Liver (tissue), 9 donors: Measurements from ENCODE around the gene RAC2. TPM values are rescaled to one million over a fixed set of nuclear protein-coding genes. Genes with fewer than 3 reads are reported as not detected.
A peak's percentile ranks its signal among the peaks of the same experiment; 100 is the strongest.

Experiments used
- DNase-seq: peaks from one replicate; pipeline ENCODE4 v3.0.0-alpha.2; 2017; ENCODE audit warnings: low spot score
- H3K27ac ChIP-seq, 2 donors: one replicate each; pipeline ENCODE4 v1.7.0; 2013; ENCODE audit warnings: inconsistent platforms in 2 of 2, low read length in 2 of 2, control low read depth in 1 of 2, low read depth in 1 of 2, mild to moderate bottlenecking in 1 of 2
- H3K27me3 ChIP-seq, 4 donors: one replicate each; pipeline versions ENCODE4 v1.6.1 to v1.7.0; 2013; ENCODE audit warnings: low read length in 3 of 4, inconsistent platforms in 1 of 4, mild to moderate bottlenecking in 1 of 4, moderate library complexity in 1 of 4; ENCODE audit not compliant: control insufficient read depth in 4 of 4, insufficient read depth in 4 of 4
- H3K36me3 ChIP-seq, 4 donors: one replicate each; pipeline versions ENCODE4 v1.6.1 to v1.7.0; 2013; ENCODE audit warnings: low read length in 3 of 4, mild to moderate bottlenecking in 3 of 4, low read depth in 1 of 4, moderate library complexity in 1 of 4; ENCODE audit not compliant: control insufficient read depth in 4 of 4, insufficient read depth in 3 of 4
- H3K4me1 ChIP-seq, 4 donors: one replicate each; pipeline versions ENCODE4 v1.6.1 to v1.7.0; 2013; ENCODE audit warnings: low read length in 3 of 4, mild to moderate bottlenecking in 3 of 4, moderate library complexity in 1 of 4; ENCODE audit not compliant: control insufficient read depth in 4 of 4, insufficient read depth in 4 of 4
- H3K4me3 ChIP-seq, 3 donors: one replicate each; pipeline versions ENCODE4 v1.6.1 to v1.7.0; 2013; ENCODE audit warnings: low read length in 3 of 3, control low read depth in 1 of 3, low read depth in 1 of 3, mild to moderate bottlenecking in 1 of 3
- H3K9ac ChIP-seq, 2 donors: one replicate each; pipeline ENCODE4 v1.7.0; 2013; ENCODE audit warnings: low read length in 2 of 2, mild to moderate bottlenecking in 2 of 2, moderate library complexity in 2 of 2, control low read depth in 1 of 2, low read depth in 1 of 2
- H3K9me3 ChIP-seq, 4 donors: one replicate each; pipeline versions ENCODE4 v1.6.1 to v1.7.0; 2013; ENCODE audit warnings: low read length in 3 of 4; ENCODE audit not compliant: control insufficient read depth in 4 of 4
- EGR1 ChIP-seq, 2 donors: IDR thresholded peaks; 2 replicates each; pipeline ENCODE4 v1.6.1; 2016 to 2018; ENCODE audit warnings: antibody characterized with exemption in 2 of 2, low read depth in 2 of 2
- FOXA1 ChIP-seq: IDR thresholded peaks from 2 replicates; pipeline ENCODE4 v1.6.1; 2016; ENCODE audit warnings: antibody characterized with exemption
- FOXA2 ChIP-seq: IDR thresholded peaks from 2 replicates; pipeline ENCODE4 v1.6.1; 2016; ENCODE audit warnings: antibody characterized with exemption
- GABPA ChIP-seq, 2 donors: IDR thresholded peaks in 1 of 2; conservative IDR thresholded peaks in 1 of 2; 2 replicates each; pipeline ENCODE4 v1.6.1; 2016; ENCODE audit warnings: antibody characterized with exemption in 2 of 2, mild to moderate bottlenecking in 1 of 2, moderate library complexity in 1 of 2
- HNF4A ChIP-seq, 2 donors: conservative IDR thresholded peaks; 2 replicates each; pipeline ENCODE4 v1.6.1; 2016; ENCODE audit warnings: antibody characterized with exemption in 2 of 2, mild to moderate bottlenecking in 2 of 2
- JUND ChIP-seq, 2 donors: IDR thresholded peaks; 2 replicates each; pipeline ENCODE4 v1.6.1; 2016; ENCODE audit warnings: antibody characterized with exemption in 2 of 2
- NR2F2 ChIP-seq: IDR thresholded peaks from 2 replicates; pipeline ENCODE4 v1.6.1; 2016; ENCODE audit warnings: antibody characterized with exemption
- RAD21 ChIP-seq, 2 donors: IDR thresholded peaks; 2 replicates each; pipeline ENCODE4 v1.6.1; 2016; ENCODE audit warnings: antibody characterized with exemption in 2 of 2, mild to moderate bottlenecking in 2 of 2
- RXRA ChIP-seq, 2 donors: IDR thresholded peaks; 2 replicates each; pipeline ENCODE4 v1.6.1; 2017 to 2018; ENCODE audit warnings: antibody characterized with exemption in 2 of 2, mild to moderate bottlenecking in 1 of 2
- SP1 ChIP-seq: IDR thresholded peaks from 2 replicates; pipeline ENCODE4 v1.6.1; 2018; ENCODE audit warnings: antibody characterized with exemption, mild to moderate bottlenecking
- TAF1 ChIP-seq: conservative IDR thresholded peaks from 2 replicates; pipeline ENCODE4 v1.6.1; 2016; ENCODE audit warnings: antibody characterized with exemption, mild to moderate bottlenecking
- YY1 ChIP-seq: IDR thresholded peaks from 2 replicates; pipeline ENCODE4 v1.6.1; 2016; ENCODE audit warnings: antibody characterized with exemption, mild to moderate bottlenecking
- WGBS: extraction: QIAGEN DNeasy Blood & Tissue Kit; methylation state at CpG from one replicate; pipeline ENCODE4 v1.1.7; 2013; 5-methylcytosine and 5-hydroxymethylcytosine counted together
- polyA plus RNA-seq, 2 donors: library from polyadenylated mRNA; stranded (reverse) in 1 of 2; unstranded in 1 of 2; fragments of 200-250 nt in 1 of 2; fragments of >200 nt in 1 of 2; fragmentation: Nextera tagmentation in 1 of 2; extraction: Ambion mirVana in 1 of 2; gene quantifications; one replicate each; pipeline versions ENCODE4 v1.2.1 to v1.2.3, GENCODE V29; 2013 to 2015
- total RNA-seq, 2 donors: library from RNA; depleted of rRNA; stranded (reverse); fragments of >200 nt; gene quantifications; one replicate each; pipeline ENCODE4 v1.2.3, GENCODE V29; 2014
- TF ChIP-seq, protein P1 (sequence below): fragments of 150-350 bp; IDR thresholded peaks from 2 replicates; pipeline ENCODE4 v1.5.1; 2017; ENCODE audit warnings: improper control_type of control experiment, low read depth, low read length; ENCODE audit not compliant: missing input control
- TF ChIP-seq, protein P2 (sequence below): IDR thresholded peaks from 2 replicates; pipeline ENCODE4 v1.6.1; 2016; ENCODE audit warnings: antibody characterized with exemption
- TF ChIP-seq, protein P3 (sequence below): IDR thresholded peaks from 2 replicates; pipeline ENCODE4 v1.6.1; 2016; ENCODE audit warnings: antibody characterized with exemption, mild to moderate bottlenecking
- TF ChIP-seq, protein P4 (sequence below): IDR thresholded peaks from 2 replicates; pipeline ENCODE4 v1.6.1; 2016; ENCODE audit warnings: antibody characterized with exemption
- donor health status: healthy.
- donor health status: healthy.
- donor health status: healthy.
- donor health status: healthy.
- donor health status: healthy.

The RAC2 gene
- total and polyA plus RNA-seq, 4 donors: 4.0 to 15.0 (median 7.4) TPM

DNA sequence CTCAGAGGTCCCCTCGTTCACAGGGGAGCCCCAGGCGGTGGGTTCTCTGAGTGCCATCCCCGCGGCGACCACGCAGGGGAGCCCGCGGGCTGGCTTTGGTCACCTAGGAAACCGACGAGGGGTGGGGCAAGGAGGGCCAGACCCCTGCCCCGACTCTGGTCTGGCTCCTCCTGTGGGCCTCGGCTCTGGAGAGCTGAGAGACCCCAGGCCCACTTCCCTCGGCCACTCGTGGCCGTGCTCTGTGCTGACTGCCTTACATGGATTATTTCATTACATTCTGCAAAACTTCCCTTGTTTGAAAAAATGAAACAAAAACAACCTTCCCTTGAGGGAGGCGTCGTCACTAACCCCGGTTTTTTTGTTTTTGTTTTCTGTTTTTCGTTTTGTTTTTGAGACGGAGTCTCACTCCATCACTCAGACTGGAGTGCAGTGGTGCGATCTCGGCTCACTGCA is 23.1 kb upstream of the RAC2 start:
- Histone ChIP-seq H3K9ac (peak overlapping the region in 1 of 2 donors; percentile 20), H3K36me3 (no peaks in the 10 kb centered on the region), H3K4me3 (peak overlapping the region in 2 of 3 donors; percentile 27 to 52), H3K27ac (no peak overlapping the region), H3K9me3 (peaks cover 8 to 14% (median 9%) of the 10 kb centered on the region in 4 donors), H3K27me3 (peaks cover 0 to 6% (median 0%) of the 10 kb centered on the region in 4 donors), H3K4me1 (peaks cover 0 to 4% (median 0%) of the 10 kb centered on the region in 4 donors)
- TF ChIP-seq RAD21 (IDR thresholded peaks at IDR 0.05) (peak; percentile 71 to 75), JUND (IDR thresholded peaks at IDR 0.05) (no peak), NR2F2 (no peak)
- TF ChIP-seq, protein P1, sequence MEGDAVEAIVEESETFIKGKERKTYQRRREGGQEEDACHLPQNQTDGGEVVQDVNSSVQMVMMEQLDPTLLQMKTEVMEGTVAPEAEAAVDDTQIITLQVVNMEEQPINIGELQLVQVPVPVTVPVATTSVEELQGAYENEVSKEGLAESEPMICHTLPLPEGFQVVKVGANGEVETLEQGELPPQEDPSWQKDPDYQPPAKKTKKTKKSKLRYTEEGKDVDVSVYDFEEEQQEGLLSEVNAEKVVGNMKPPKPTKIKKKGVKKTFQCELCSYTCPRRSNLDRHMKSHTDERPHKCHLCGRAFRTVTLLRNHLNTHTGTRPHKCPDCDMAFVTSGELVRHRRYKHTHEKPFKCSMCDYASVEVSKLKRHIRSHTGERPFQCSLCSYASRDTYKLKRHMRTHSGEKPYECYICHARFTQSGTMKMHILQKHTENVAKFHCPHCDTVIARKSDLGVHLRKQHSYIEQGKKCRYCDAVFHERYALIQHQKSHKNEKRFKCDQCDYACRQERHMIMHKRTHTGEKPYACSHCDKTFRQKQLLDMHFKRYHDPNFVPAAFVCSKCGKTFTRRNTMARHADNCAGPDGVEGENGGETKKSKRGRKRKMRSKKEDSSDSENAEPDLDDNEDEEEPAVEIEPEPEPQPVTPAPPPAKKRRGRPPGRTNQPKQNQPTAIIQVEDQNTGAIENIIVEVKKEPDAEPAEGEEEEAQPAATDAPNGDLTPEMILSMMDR: peak; percentile 65
- DNase-seq: peak; percentile 60
- 11% methylated on average over 22 of the region's 22 CpGs for WGBS

DNA sequence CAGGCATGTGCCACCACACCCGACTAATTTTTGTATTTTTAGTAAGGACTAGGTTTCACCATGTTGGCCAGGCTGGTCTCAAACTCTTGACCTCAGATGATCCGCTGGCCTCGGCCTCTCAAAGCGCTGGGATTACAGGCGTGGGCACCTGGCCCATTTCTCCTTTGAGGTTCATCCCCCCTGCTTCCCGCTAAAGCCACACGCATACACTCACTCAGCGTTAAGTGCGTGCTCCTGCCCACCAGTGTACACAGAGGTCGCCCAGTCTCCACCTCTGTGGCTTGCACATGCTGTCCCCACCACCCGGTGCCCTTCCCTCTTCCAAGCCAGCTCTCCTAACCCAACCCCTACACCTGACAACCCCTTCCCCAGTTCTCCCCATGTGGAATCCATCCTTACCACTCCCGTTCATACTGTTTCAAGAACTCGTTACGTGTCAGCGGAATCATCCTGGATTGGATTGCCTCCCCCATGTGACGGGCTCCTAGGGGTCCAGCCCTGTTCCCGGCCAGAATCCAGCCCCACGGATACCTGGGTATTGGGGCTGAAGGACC is 22.6 kb upstream of the RAC2 start:
- Histone ChIP-seq H3K4me3 (peak overlapping the region in 1 of 3 donors; percentile 52), H3K27ac (no peak overlapping the region), H3K27me3 (peaks cover 0 to 6% (median 0%) of the 10 kb centered on the region in 4 donors), H3K9me3 (peaks cover 8 to 14% (median 9%) of the 10 kb centered on the region in 4 donors), H3K4me1 (peaks cover 0 to 4% (median 0%) of the 10 kb centered on the region in 4 donors), H3K36me3 (no peaks in the 10 kb centered on the region), H3K9ac (no peak overlapping the region)
- TF ChIP-seq FOXA2 (no peak), SP1 (no peak), HNF4A (conservative IDR thresholded peaks at IDR 0.05) (no peak), GABPA (IDR thresholded peaks at IDR 0.05 in 1 of 2, conservative IDR thresholded peaks at IDR 0.05 in 1 of 2) (no peak), RXRA (IDR thresholded peaks at IDR 0.05) (no peak), YY1 (no peak), EGR1 (IDR thresholded peaks at IDR 0.05; ENCODE audit: low read depth in 2 of 2) (no peak), FOXA1 (no peak), TAF1 (no peak), RAD21 (IDR thresholded peaks at IDR 0.05) (no peak), NR2F2 (no peak)
- TF ChIP-seq, protein P2, sequence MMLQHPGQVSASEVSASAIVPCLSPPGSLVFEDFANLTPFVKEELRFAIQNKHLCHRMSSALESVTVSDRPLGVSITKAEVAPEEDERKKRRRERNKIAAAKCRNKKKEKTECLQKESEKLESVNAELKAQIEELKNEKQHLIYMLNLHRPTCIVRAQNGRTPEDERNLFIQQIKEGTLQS: no peak
- TF ChIP-seq, protein P3, sequence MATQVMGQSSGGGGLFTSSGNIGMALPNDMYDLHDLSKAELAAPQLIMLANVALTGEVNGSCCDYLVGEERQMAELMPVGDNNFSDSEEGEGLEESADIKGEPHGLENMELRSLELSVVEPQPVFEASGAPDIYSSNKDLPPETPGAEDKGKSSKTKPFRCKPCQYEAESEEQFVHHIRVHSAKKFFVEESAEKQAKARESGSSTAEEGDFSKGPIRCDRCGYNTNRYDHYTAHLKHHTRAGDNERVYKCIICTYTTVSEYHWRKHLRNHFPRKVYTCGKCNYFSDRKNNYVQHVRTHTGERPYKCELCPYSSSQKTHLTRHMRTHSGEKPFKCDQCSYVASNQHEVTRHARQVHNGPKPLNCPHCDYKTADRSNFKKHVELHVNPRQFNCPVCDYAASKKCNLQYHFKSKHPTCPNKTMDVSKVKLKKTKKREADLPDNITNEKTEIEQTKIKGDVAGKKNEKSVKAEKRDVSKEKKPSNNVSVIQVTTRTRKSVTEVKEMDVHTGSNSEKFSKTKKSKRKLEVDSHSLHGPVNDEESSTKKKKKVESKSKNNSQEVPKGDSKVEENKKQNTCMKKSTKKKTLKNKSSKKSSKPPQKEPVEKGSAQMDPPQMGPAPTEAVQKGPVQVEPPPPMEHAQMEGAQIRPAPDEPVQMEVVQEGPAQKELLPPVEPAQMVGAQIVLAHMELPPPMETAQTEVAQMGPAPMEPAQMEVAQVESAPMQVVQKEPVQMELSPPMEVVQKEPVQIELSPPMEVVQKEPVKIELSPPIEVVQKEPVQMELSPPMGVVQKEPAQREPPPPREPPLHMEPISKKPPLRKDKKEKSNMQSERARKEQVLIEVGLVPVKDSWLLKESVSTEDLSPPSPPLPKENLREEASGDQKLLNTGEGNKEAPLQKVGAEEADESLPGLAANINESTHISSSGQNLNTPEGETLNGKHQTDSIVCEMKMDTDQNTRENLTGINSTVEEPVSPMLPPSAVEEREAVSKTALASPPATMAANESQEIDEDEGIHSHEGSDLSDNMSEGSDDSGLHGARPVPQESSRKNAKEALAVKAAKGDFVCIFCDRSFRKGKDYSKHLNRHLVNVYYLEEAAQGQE: no peak
- TF ChIP-seq, protein P4, sequence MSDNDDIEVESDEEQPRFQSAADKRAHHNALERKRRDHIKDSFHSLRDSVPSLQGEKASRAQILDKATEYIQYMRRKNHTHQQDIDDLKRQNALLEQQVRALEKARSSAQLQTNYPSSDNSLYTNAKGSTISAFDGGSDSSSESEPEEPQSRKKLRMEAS: no peak
- DNase-seq: no peak
- 47% methylated on average over 18 of the region's 18 CpGs for WGBS
